Measurements from ENCODE around the gene FLVCR1. TPM values are rescaled to one million over a fixed set of nuclear protein-coding genes. Genes with fewer than 3 reads are reported as not detected.

FLVCR1 gene
- total and polyA plus RNA-seq, 9 of the 15 experiments (the other 6 are each of a cell fraction or from before 2014, with no cell fraction given), result 5.2 to 18.0 (median 12.5) TPM

DNA sequence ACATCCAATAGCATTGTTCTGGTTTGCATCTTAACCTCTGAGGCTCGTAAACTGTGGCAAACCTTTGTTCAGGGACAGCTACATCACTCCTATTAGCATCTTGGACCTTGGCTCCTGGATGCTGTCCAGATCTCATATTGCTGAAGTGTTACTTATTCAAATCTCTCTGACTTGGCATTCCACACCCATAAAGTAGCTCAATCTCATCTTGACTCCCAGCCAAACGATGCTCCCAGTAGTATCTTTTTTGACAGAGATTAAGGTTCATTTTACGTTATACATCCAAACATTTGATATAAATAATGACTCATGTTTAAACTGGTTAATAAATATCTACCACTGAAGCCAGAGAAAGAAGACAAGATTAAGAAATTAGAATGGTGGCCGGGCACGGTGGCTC, 4.4 kb upstream of the FLVCR1 start:
- POLR2A ChIA-PET, result no interaction called here
- no peak overlapping the region for H3K4me2 ChIP-seq (ENCODE audit: insufficient read depth, low read length)
- peaks cover 12% of the 10 kb centered on the region for H3K79me2 ChIP-seq (ENCODE audit: control insufficient read depth, insufficient read depth, low read length)
- CTCF ChIA-PET (ENCODE audit: low intra/inter-chr PET ratio), result no interaction called here
- ATAC-seq (no peak), FAIRE-seq (no peak), DNase-seq (ENCODE audit: extremely low read depth in 1 of 4, low spot score in 3 of 4) (no peak)
- no TSS peak for BruUV-seq (replicated peaks)
- H4K20me1 ChIP-seq (replicated peaks; ENCODE audit: control insufficient read depth, insufficient read depth, low read length), result 0 out of 2 replicates have a peak, but pooled peaks cover under 1% of the 10 kb centered on the region
- H2AFZ ChIP-seq (ENCODE audit: low read depth, low read length), result no peak overlapping the region
- H3K4me3 ChIP-seq, result no peak overlapping the region
- H3K4me1 ChIP-seq (replicated peaks in 1 of 2; ENCODE audit: control insufficient read depth in 2 of 2, insufficient read depth in 2 of 2, low read length in 2 of 2), result peaks cover 7 to 18% of the 10 kb centered on the region in 2 experiments; a peak in 4 of 5 replicates
- no peaks in the 10 kb centered on the region for H3K9me1 ChIP-seq (ENCODE audit: control insufficient read depth, insufficient read depth, low read length)
- no peaks in the 10 kb centered on the region for H3K27me3 ChIP-seq (ENCODE audit: control insufficient read depth in 2 of 2, insufficient read depth in 2 of 2, low read length in 2 of 2)
- in situ Hi-C loops (cut with MboI), result no loop called here
- H3K27ac ChIP-seq (ENCODE audit: extremely low read depth, low read depth, low read length), result no peak overlapping the region
- H3K36me3 ChIP-seq (ENCODE audit: control insufficient read depth, insufficient read depth, low read length), result no peaks in the 10 kb centered on the region
- no peak overlapping the region for H3K9ac ChIP-seq (ENCODE audit: insufficient read depth in 1 of 2, low read depth in 2 of 2, low read length in 2 of 2)
- intact Hi-C loops (cut with micrococcal nuclease), result no loop called here
- TF ChIP-seq, protein P1, sequence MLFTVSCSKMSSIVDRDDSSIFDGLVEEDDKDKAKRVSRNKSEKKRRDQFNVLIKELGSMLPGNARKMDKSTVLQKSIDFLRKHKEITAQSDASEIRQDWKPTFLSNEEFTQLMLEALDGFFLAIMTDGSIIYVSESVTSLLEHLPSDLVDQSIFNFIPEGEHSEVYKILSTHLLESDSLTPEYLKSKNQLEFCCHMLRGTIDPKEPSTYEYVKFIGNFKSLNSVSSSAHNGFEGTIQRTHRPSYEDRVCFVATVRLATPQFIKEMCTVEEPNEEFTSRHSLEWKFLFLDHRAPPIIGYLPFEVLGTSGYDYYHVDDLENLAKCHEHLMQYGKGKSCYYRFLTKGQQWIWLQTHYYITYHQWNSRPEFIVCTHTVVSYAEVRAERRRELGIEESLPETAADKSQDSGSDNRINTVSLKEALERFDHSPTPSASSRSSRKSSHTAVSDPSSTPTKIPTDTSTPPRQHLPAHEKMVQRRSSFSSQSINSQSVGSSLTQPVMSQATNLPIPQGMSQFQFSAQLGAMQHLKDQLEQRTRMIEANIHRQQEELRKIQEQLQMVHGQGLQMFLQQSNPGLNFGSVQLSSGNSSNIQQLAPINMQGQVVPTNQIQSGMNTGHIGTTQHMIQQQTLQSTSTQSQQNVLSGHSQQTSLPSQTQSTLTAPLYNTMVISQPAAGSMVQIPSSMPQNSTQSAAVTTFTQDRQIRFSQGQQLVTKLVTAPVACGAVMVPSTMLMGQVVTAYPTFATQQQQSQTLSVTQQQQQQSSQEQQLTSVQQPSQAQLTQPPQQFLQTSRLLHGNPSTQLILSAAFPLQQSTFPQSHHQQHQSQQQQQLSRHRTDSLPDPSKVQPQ (CRISPR knock-in tag; IDR thresholded peaks at IDR 0.05; ENCODE audit: borderline replicate concordance), result no peak
- TF ChIP-seq, protein P2, sequence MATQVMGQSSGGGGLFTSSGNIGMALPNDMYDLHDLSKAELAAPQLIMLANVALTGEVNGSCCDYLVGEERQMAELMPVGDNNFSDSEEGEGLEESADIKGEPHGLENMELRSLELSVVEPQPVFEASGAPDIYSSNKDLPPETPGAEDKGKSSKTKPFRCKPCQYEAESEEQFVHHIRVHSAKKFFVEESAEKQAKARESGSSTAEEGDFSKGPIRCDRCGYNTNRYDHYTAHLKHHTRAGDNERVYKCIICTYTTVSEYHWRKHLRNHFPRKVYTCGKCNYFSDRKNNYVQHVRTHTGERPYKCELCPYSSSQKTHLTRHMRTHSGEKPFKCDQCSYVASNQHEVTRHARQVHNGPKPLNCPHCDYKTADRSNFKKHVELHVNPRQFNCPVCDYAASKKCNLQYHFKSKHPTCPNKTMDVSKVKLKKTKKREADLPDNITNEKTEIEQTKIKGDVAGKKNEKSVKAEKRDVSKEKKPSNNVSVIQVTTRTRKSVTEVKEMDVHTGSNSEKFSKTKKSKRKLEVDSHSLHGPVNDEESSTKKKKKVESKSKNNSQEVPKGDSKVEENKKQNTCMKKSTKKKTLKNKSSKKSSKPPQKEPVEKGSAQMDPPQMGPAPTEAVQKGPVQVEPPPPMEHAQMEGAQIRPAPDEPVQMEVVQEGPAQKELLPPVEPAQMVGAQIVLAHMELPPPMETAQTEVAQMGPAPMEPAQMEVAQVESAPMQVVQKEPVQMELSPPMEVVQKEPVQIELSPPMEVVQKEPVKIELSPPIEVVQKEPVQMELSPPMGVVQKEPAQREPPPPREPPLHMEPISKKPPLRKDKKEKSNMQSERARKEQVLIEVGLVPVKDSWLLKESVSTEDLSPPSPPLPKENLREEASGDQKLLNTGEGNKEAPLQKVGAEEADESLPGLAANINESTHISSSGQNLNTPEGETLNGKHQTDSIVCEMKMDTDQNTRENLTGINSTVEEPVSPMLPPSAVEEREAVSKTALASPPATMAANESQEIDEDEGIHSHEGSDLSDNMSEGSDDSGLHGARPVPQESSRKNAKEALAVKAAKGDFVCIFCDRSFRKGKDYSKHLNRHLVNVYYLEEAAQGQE (IDR thresholded peaks at IDR 0.05; ENCODE audit: borderline replicate concordance), result no peak
- TF ChIP-seq, protein P2 (CRISPR knock-in tag; IDR thresholded peaks at IDR 0.05; ENCODE audit: low read depth), result no peak
- no peak for TF ChIP-seq PTTG1 (tag; IDR thresholded peaks at IDR 0.05; ENCODE audit: low read depth)
- no peak for TF ChIP-seq ETS2 (tag; IDR thresholded peaks at IDR 0.05; ENCODE audit: borderline replicate concordance, poor library complexity, severe bottlenecking)
- WGBS (ENCODE audit: insufficient coverage, low coverage, missing lambda C conversion rate), result 58% methylated on average over 5 of the region's 5 CpGs
- H3K9me3 ChIP-seq (replicated peaks; ENCODE audit: control insufficient read depth, insufficient read depth, low read depth, low read length), result no peaks in the 10 kb centered on the region
